T-helper 2 cell (primary cell): Measurements from ENCODE around the gene CINP.
"Not testable (repeated sequence)": the region's sequence is repeated elsewhere in the genome, so short reads cannot be mapped to it uniquely, and the experiment has no call there.

Source experiments
- DNase-seq, 5 experiments: peaks; one replicate each; pipeline versions ENCODE4 v3.0.0 to v3.0.0-alpha.2; 2012 to 2022

The CINP gene

GRCh38 chr14:102319351-102320032 lies 43.2 kb downstream of the CINP start, which contains the start of gene ZNF839:
TSS of gene ZNF839 (plus strand) at chr14:102319746. CDS start at chr14:102319766, 20 bp downstream.
- DNase-seq: peak; percentile 83 to 94 (median 90)

GRCh38 chr14:102318781-102319276 lies 43.9 kb downstream of the CINP start:
- no peak for DNase-seq

- DNase-seq: peak in 1 of 5 experiments; percentile 81
Measured at GRCh38 chr14:102317564-102318248, 45.0 kb downstream of the CINP start.

- peak; percentile 90 to 94 (median 92) for DNase-seq
Measured at GRCh38 chr14:102316743-102317563, 45.7 kb downstream of the CINP start.

- peak in 2 of 5 experiments; percentile 22 to 68 for DNase-seq
Measured at GRCh38 chr14:102316338-102316742, 46.4 kb downstream of the CINP start.

- no peak for DNase-seq
Measured at GRCh38 chr14:102315121-102315520, 47.6 kb downstream of the CINP start.

- DNase-seq: peak; percentile 68 to 81 (median 72)
Measured at GRCh38 chr14:102314242-102315011, 48.3 kb downstream of the CINP start.

GRCh38 chr14:102304611-102305506 lies 57.8 kb downstream of the CINP start, which contains the start of gene MOK:
TSS of gene MOK (minus strand) at chr14:102305164. CDS start at chr14:102304968, 196 bp downstream.
- DNase-seq: peak; percentile 92 to 97 (median 94)

- no peak for DNase-seq
Measured at GRCh38 chr14:102303664-102304063, 59.0 kb downstream of the CINP start.

GRCh38 chr14:102298303-102299070 lies 64.2 kb downstream of the CINP start:
- not testable (repeated sequence) for DNase-seq
